ENCODE measurements around the gene CEP85L. TPM values are rescaled to one million over a fixed set of nuclear protein-coding genes. Genes with fewer than 3 reads are reported as not detected.

The CEP85L gene
- total and polyA plus RNA-seq, 10 of the 15 experiments (the other 5 are each of a cell fraction or from before 2014, with no cell fraction given), result 1.8 to 10.9 (median 7.1) TPM

GRCh38 chr6:118594877-118595276 lies 56.5 kb downstream of the CEP85L start (continued):
- no peak for TF ChIP-seq KLF5 (IDR thresholded peaks at IDR 0.05; ENCODE audit: partially characterized antibody)
- no peak for TF ChIP-seq NR2F1 (conservative IDR thresholded peaks at IDR 0.05)

- TF ChIP-seq ZNF622 (IDR thresholded peaks at IDR 0.05) (no peak), KDM1A (IDR thresholded peaks at IDR 0.05; ENCODE audit: borderline replicate concordance) (no peak), CREM (IDR thresholded peaks at IDR 0.05; ENCODE audit: low read depth) (no peak), ZBTB11 (CRISPR knock-in tag; IDR thresholded peaks at IDR 0.05) (no peak), BRCA1 (IDR thresholded peaks at IDR 0.05; ENCODE audit: low read depth, low read length) (no peak), SMAD1 (IDR thresholded peaks at IDR 0.05; ENCODE audit: low read depth, partially characterized antibody) (no peak), ZBED1 (IDR thresholded peaks at IDR 0.05; ENCODE audit: borderline replicate concordance) (no peak), REST (IDR thresholded peaks at IDR 0.05; ENCODE audit: low read depth, low read length) (no peak), ATF3 (IDR thresholded peaks at IDR 0.05; ENCODE audit: borderline replicate concordance, extremely low read depth, low read depth, low read length) (no peak)
- FAIRE-seq (no peak), ATAC-seq (no peak), DNase-seq (ENCODE audit: low read depth, low spot score) (no peak)
- Histone ChIP-seq H3K9me3 (replicated peaks; ENCODE audit: control insufficient read depth, insufficient read depth, low read length) (no peaks in the 10 kb centered on the region; the same call in 1 of the 3 replicates), H3K27ac (ENCODE audit: control insufficient read depth, insufficient read depth) (no peak overlapping the region), H3K4me3 (no peak overlapping the region), H3K4me2 (ENCODE audit: control insufficient read depth, insufficient read depth) (no peak overlapping the region), H4K20me1 (ENCODE audit: control insufficient read depth, insufficient read depth) (no peaks in the 10 kb centered on the region), H3K79me2 (ENCODE audit: control insufficient read depth, insufficient read depth, low read length) (no peaks in the 10 kb centered on the region), H3K36me3 (ENCODE audit: control insufficient read depth in 2 of 2, insufficient read depth in 2 of 2, low read length in 1 of 2) (no peaks in the 10 kb centered on the region), H3K4me1 (ENCODE audit: control insufficient read depth, insufficient read depth, low read length) (no peaks in the 10 kb centered on the region), H2AFZ (ENCODE audit: control insufficient read depth, low read depth, low read length) (no peak overlapping the region), H3K9ac (ENCODE audit: control insufficient read depth, insufficient read depth, low read length) (no peak overlapping the region), H3K27me3 (replicated peaks in 1 of 2; ENCODE audit: control insufficient read depth in 2 of 2, insufficient read depth in 2 of 2, low read length in 1 of 2) (no peaks in the 10 kb centered on the region)
- in situ Hi-C loops (cut with MboI) (no loop called here), intact Hi-C loops (cut with micrococcal nuclease; ENCODE audit: unreplicated experiment) (no loop called here)
- ChIA-PET SMC1A (ENCODE audit: uncharacterized antibody, unreplicated experiment) (no interaction called here), CTCF (interaction anchor here (0.7 kb wide), 1 partner anchor 14 kb away, joined by 3 read pairs; no protein-coding TSS in a partner anchor), RAD21 (ENCODE audit: unreplicated experiment) (interaction anchor here (1.3 kb wide), 1 partner anchor 26 kb away, joined by 5 read pairs; no protein-coding TSS in a partner anchor), POLR2A (no interaction called here)
- BruUV-seq (replicated peaks), result no TSS peak
- WGBS (ENCODE audit: insufficient coverage, insufficient replicate concordance, low lambda C conversion rate, missing lambda C conversion rate), result 98% methylated on average over 3 of the region's 3 CpGs
These were observed 59.5 kb downstream of the CEP85L start for GRCh38 chr6:118591897-118592296.

Measured in GM12878 (cell line).